Measurements from ENCODE around the gene C11orf24. TPM values are rescaled to one million over a fixed set of nuclear protein-coding genes. Genes with fewer than 3 reads are reported as not detected.

The C11orf24 gene
- total and polyA plus RNA-seq, 9 of the 15 experiments (the other 6 are each of a cell fraction or from before 2014, with no cell fraction given) = 2.0 to 65.2 (median 32.5) TPM

DNA sequence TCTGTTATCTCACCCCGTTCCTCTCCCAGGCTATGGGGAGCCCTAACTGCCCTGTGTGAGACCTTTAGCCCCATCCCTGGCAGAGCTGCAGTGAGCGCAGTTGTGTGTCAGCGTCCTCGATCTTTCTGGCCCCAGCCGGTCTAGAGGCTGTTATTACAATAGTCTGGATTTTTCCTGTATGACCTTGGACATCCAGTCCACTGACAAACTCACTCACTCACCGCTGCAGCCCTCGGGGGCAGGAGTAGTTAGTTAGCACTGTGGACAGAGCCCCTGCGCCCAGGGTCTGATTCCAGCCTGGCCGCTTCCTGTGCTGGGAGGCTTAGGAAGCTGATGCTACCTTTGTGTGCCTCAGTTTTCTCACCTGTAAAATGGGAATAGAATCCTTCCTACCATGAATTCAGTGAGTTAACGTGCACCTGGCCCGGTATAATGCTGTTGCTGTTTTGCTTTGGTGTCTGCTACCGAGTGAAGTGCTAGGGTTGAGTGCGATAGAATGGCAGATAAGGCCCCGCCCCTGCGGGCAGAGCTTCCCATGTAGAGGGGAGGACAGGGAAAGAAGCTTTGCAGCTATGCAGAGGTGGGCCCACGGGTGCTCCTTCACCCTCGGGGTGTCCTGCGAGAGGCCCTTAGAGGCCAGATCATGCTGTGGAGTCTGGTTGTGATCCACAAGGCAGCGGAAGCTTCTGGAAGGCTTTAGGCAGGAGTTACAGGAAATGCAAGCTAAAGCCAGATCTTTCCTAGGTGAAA lies 43.6 kb upstream of the C11orf24 start:
- peak overlapping the region; percentile 17; the same call in 1 of the 2 replicates for H2AFZ ChIP-seq (ENCODE audit: low read depth, low read length)
- peak; percentile 45 to 59 (median 51) for DNase-seq (ENCODE audit: extremely low read depth in 1 of 4, low spot score in 3 of 4)
- H3K27ac ChIP-seq (ENCODE audit: extremely low read depth, low read depth, low read length) = peak overlapping the region; percentile 90
- H3K4me1 ChIP-seq (replicated peaks in 1 of 2; ENCODE audit: control insufficient read depth in 2 of 2, insufficient read depth in 2 of 2, low read length in 2 of 2) = peaks cover 12 to 49% of the 10 kb centered on the region in 2 experiments
- 27% methylated on average over 18 of the region's 19 CpGs for WGBS (ENCODE audit: insufficient coverage, low coverage, missing lambda C conversion rate)
- peaks cover 5% of the 10 kb centered on the region; the same call in 1 of the 3 replicates for H3K36me3 ChIP-seq (ENCODE audit: control insufficient read depth, insufficient read depth, low read length)
- H3K27me3 ChIP-seq (ENCODE audit: control insufficient read depth in 2 of 2, insufficient read depth in 2 of 2, low read length in 2 of 2) = no peaks in the 10 kb centered on the region
- H4K20me1 ChIP-seq (replicated peaks; ENCODE audit: control insufficient read depth, insufficient read depth, low read length) = peaks cover 10% of the 10 kb centered on the region
- peak overlapping the region; percentile 88 for H3K4me2 ChIP-seq (ENCODE audit: insufficient read depth, low read length)
- peaks cover 1% of the 10 kb centered on the region; the same call in 1 of the 2 replicates for H3K9me3 ChIP-seq (replicated peaks; ENCODE audit: control insufficient read depth, insufficient read depth, low read depth, low read length)
- H3K9me1 ChIP-seq (ENCODE audit: control insufficient read depth, insufficient read depth, low read length) = peaks cover 5% of the 10 kb centered on the region
- peak; percentile 51 for ATAC-seq
- in situ Hi-C loops (cut with MboI) (no loop called here), intact Hi-C loops (cut with micrococcal nuclease) (no loop called here)
- peak overlapping the region; percentile 82 for H3K4me3 ChIP-seq
- peak overlapping the region; percentile 78 to 98 for H3K9ac ChIP-seq (ENCODE audit: insufficient read depth in 1 of 2, low read depth in 2 of 2, low read length in 2 of 2)
- CTCF ChIA-PET (ENCODE audit: low intra/inter-chr PET ratio) = no interaction called here
- POLR2A ChIA-PET = interaction anchor here (0.6 to 1.9 kb wide), 6 partner anchors 10 to 43 kb away, joined by 3 to 14 read pairs (median 4); partner anchors contain the start of gene C11orf24
- FAIRE-seq = peak; percentile 49
- H3K79me2 ChIP-seq (ENCODE audit: control insufficient read depth, insufficient read depth, low read length) = peaks cover 70% of the 10 kb centered on the region
- no TSS peak for BruUV-seq (replicated peaks)
- TF ChIP-seq RAD21 (CRISPR knock-in tag; conservative IDR thresholded peaks at IDR 0.05 in 1 of 2, IDR thresholded peaks at IDR 0.05 in 1 of 2) = no peak
- TF ChIP-seq HBP1 (CRISPR knock-in tag; IDR thresholded peaks at IDR 0.05) = no peak
- TF ChIP-seq REST (IDR thresholded peaks at IDR 0.05; ENCODE audit: borderline replicate concordance) = peak; percentile 86
- no peak for TF ChIP-seq REST (CRISPR knock-in tag; IDR thresholded peaks at IDR 0.05; ENCODE audit: low read depth)
- TF ChIP-seq RUNX1 (IDR thresholded peaks at IDR 0.05; ENCODE audit: low read depth) = no peak
- peak; percentile 80 for TF ChIP-seq RBM25 (IDR thresholded peaks at IDR 0.05; ENCODE audit: low read depth, low read length, severe bottlenecking)
- no peak for TF ChIP-seq SMARCC2 (IDR thresholded peaks at IDR 0.05; ENCODE audit: low read depth)
- TF ChIP-seq ZNF589 (CRISPR knock-in tag; IDR thresholded peaks at IDR 0.05; ENCODE audit: low read depth) = no peak
- TF ChIP-seq PHB2 (IDR thresholded peaks at IDR 0.05; ENCODE audit: low read depth) = no peak
- TF ChIP-seq KLF6 (CRISPR knock-in tag; IDR thresholded peaks at IDR 0.05; ENCODE audit: borderline replicate concordance) = no peak
- TF ChIP-seq MEF2A (IDR thresholded peaks at IDR 0.05; ENCODE audit: control insufficient read depth, low read depth, low read length) = no peak
